ENCODE results near the gene CCM2. TPM values are rescaled to one million over a fixed set of nuclear protein-coding genes. Genes with fewer than 3 reads are reported as not detected.
A peak's percentile ranks its signal among the peaks of the same experiment; 100 is the strongest.

CCM2 gene
- total and polyA plus RNA-seq, 2 of the 8 experiments (the other 6 are each of a cell fraction or from before 2014, with no cell fraction given): 31.6 to 41.2 TPM

GRCh38 chr7:44987996-44988395 lies 12.0 kb upstream of the CCM2 start:
- Histone ChIP-seq H3K23me2 (ENCODE audit: low read depth, low read length) (peaks cover 9% of the 10 kb centered on the region; the same call in 1 of the 2 replicates), H3K4me1 (replicated peaks in 1 of 4; ENCODE audit: control insufficient read depth in 3 of 4, insufficient read depth in 4 of 4, low read length in 3 of 4) (peaks cover 0 to 7% (median 5%) of the 10 kb centered on the region in 4 experiments; a peak in 3 of 7 replicates), H4K91ac (replicated peaks; ENCODE audit: insufficient read length, low read length) (no peak overlapping the region), H2BK5ac (ENCODE audit: low read depth, low read length) (no peak overlapping the region), H2BK15ac (ENCODE audit: low read length) (no peak overlapping the region), H3K4me3 (ENCODE audit: extremely low read depth in 1 of 4, insufficient read depth in 2 of 4, low read depth in 3 of 4, low read length in 4 of 4) (no peak overlapping the region), H2AK5ac (ENCODE audit: low read depth, low read length) (0 out of 2 replicates have a peak overlapping the region, but pooled peaks have one; percentile 31), H3K36me3 (ENCODE audit: control insufficient read depth in 2 of 4, insufficient read depth in 4 of 4, low read length in 3 of 4) (peaks cover 15 to 31% (median 25%) of the 10 kb centered on the region in 4 experiments), H4K5ac (ENCODE audit: insufficient read length, low read depth, low read length) (no peak overlapping the region), H4K8ac (ENCODE audit: extremely low read depth, insufficient read depth, low read length) (no peak overlapping the region), H3K9ac (replicated peaks in 1 of 4; ENCODE audit: extremely low read depth in 1 of 4, low read depth in 3 of 4, low read length in 3 of 4) (no peak overlapping the region), H2BK12ac (ENCODE audit: low read depth, low read length) (no peak overlapping the region), H3K23ac (ENCODE audit: insufficient read length) (no peak overlapping the region), H3K18ac (ENCODE audit: extremely low read depth, low read length) (no peak overlapping the region), H3K14ac (ENCODE audit: insufficient read length) (no peak overlapping the region), H3K27me3 (replicated peaks in 1 of 4; ENCODE audit: control insufficient read depth in 3 of 4, extremely low read depth in 1 of 4, insufficient read depth in 3 of 4, low read length in 3 of 4) (no peaks in the 10 kb centered on the region), H3K9me3 (ENCODE audit: insufficient read depth in 2 of 2, low read depth in 1 of 2, low read length in 1 of 2) (peaks cover 0 to 2% of the 10 kb centered on the region in 2 experiments; a peak in 1 of 4 replicates), H3K79me2 (ENCODE audit: control insufficient read depth in 1 of 2, insufficient read depth in 2 of 2, low read length in 2 of 2) (peaks cover 18 to 26% of the 10 kb centered on the region in 2 experiments), H3K4me2 (ENCODE audit: insufficient read depth in 1 of 2, low read depth in 2 of 2, low read length in 2 of 2) (0 out of 4 replicates have a peak overlapping the region, but pooled peaks of 1 of the 2 experiments have one; percentile 88), H2AFZ (ENCODE audit: low read length) (no peak overlapping the region), H3K4ac (replicated peaks; ENCODE audit: insufficient read length, low read depth, low read length) (no peak overlapping the region), H3K56ac (replicated peaks; ENCODE audit: insufficient read length, low read depth, low read length) (no peak overlapping the region), H3K27ac (ENCODE audit: low read depth, low read length) (no peak overlapping the region), H2BK20ac (ENCODE audit: low read length) (no peak overlapping the region), H3K79me1 (ENCODE audit: low read depth, low read length) (no peaks in the 10 kb centered on the region), H2BK120ac (replicated peaks; ENCODE audit: low read depth, low read length) (no peak overlapping the region), H4K20me1 (replicated peaks in 1 of 2; ENCODE audit: control insufficient read depth in 1 of 2, insufficient read depth in 2 of 2, low read length in 2 of 2) (peaks cover 8 to 14% of the 10 kb centered on the region in 2 experiments)
- no peak for DNase-seq (ENCODE audit: low read depth in 1 of 2, low spot score in 2 of 2)
- no peak for FAIRE-seq
- ChIA-PET POLR2A (ENCODE audit: partially characterized antibody) (interaction anchor here (0.7 to 13.3 kb wide), 3 partner anchors 12 to 428 kb away, joined by 3 to 327 read pairs (median 193); partner anchors contain the start of gene CCM2), CTCF (ENCODE audit: partially characterized antibody) (interaction anchor here (0.6 to 4.3 kb wide), 2 partner anchors 15 to 40 kb away, joined by 5 to 27 read pairs; no protein-coding TSS in a partner anchor)
- 73% methylated on average over 10 of the region's 10 CpGs; no CpG with 5 or more reads in 1 of the 2 experiments for WGBS, 2 experiments (ENCODE audit: extremely low coverage in 1 of 2, insufficient coverage in 1 of 2, insufficient read length in 1 of 2, insufficient replicate concordance in 2 of 2, low coverage in 1 of 2, low lambda C conversion rate in 2 of 2, missing lambda C conversion rate in 1 of 2)
- TF ChIP-seq MAFK (IDR thresholded peaks at IDR 0.05; ENCODE audit: low read depth, low read length) (no peak), JUND (IDR thresholded peaks at IDR 0.05; ENCODE audit: low read length) (no peak), PHF8 (conservative IDR thresholded peaks at IDR 0.05; ENCODE audit: low read depth, low read length) (no peak), TAF7 (optimal IDR thresholded peaks at IDR 0.05; ENCODE audit: borderline replicate concordance, low read depth, low read length) (no peak), CTCF (IDR thresholded peaks at IDR 0.05; ENCODE audit: control extremely low read depth in 1 of 3, insufficient read depth in 1 of 3, low read depth in 1 of 3, low read length in 3 of 3) (no peak), TAF1 (IDR thresholded peaks at IDR 0.05; ENCODE audit: low read depth, low read length) (no peak), SRF (IDR thresholded peaks at IDR 0.05; ENCODE audit: low read depth, low read length) (no peak), NRF1 (IDR thresholded peaks at IDR 0.05; ENCODE audit: low read depth, low read length) (no peak), CHD1 (IDR thresholded peaks at IDR 0.05; ENCODE audit: low read depth, low read length) (no peak), CHD2 (IDR thresholded peaks at IDR 0.05; ENCODE audit: low read length) (no peak), SUZ12 (IDR thresholded peaks at IDR 0.05; ENCODE audit: low read length) (no peak), SP1 (IDR thresholded peaks at IDR 0.05; ENCODE audit: low read depth, low read length) (no peak)

All from H1 (cell line).